IMR-90 (cell line): ENCODE measurements around the gene TBC1D22A. TPM values are rescaled to one million over a fixed set of nuclear protein-coding genes. Genes with fewer than 3 reads are reported as not detected.

Source experiments
- ATAC-seq: fragments of 200-7000 bp; cut with Tn5 transposase; 2 replicates; pipeline ENCODE4 v1.9.1; 2020; ENCODE audit warnings: low read depth, mild to moderate bottlenecking, moderate library complexity
- BruUV-seq: library from RNA; stranded (reverse); fragments of 400-500 nt; replicated peaks from 2 replicates; lab custom pipeline; 2021; lab: Mats Ljungman, UMichigan
- CTCF ChIA-PET: fragments of 300-600 bp; formaldehyde crosslinking; extraction: SDS; loops from one replicate; lab custom pipeline; 2021; ENCODE audit warnings: antibody characterized with exemption; lab: Yijun Ruan, JAX
- POLR2A ChIA-PET: fragments of 300-600 bp; sonication (Branson Sonifier 250); formaldehyde crosslinking; loops from one replicate; lab custom pipeline; 2022; ENCODE audit warnings: antibody characterized with exemption; ENCODE audit not compliant: unreplicated experiment; lab: Charles Lee
- DNase-seq: peaks from one replicate; pipeline ENCODE4 v3.0.0; 2013
- H2AFZ ChIP-seq: replicated peaks from 2 replicates; pipeline ENCODE3; 2013; ENCODE audit warnings: low read length, mild to moderate bottlenecking; ENCODE audit not compliant: poor library complexity
- H2AK5ac ChIP-seq: 2 replicates; pipeline ENCODE4 v1.6.1; 2013; ENCODE audit warnings: low read depth, low read length, inconsistent platforms
- H2AK9ac ChIP-seq: replicated peaks from 2 replicates; pipeline ENCODE3; 2013; ENCODE audit warnings: mild to moderate bottlenecking, low read depth, low read length, moderate library complexity; ENCODE audit not compliant: poor library complexity
- H2BK120ac ChIP-seq: 2 replicates; pipeline ENCODE4 v1.6.1; 2013; ENCODE audit warnings: low read depth, low read length, inconsistent platforms
- H2BK15ac ChIP-seq: 3 replicates; pipeline ENCODE4 v1.6.1; 2013; ENCODE audit warnings: low read depth, low read length, inconsistent platforms
- H2BK20ac ChIP-seq: 2 replicates; pipeline ENCODE4 v1.6.1; 2013; ENCODE audit warnings: low read depth, mild to moderate bottlenecking, inconsistent platforms, low read length, moderate library complexity
- H2BK5ac ChIP-seq: 2 replicates; pipeline ENCODE4 v1.6.1; 2013; ENCODE audit warnings: mild to moderate bottlenecking, low read depth, low read length, inconsistent platforms; ENCODE audit not compliant: poor library complexity, severe bottlenecking
- H3K14ac ChIP-seq: replicated peaks from 2 replicates; pipeline ENCODE4 v1.6.1; 2013; ENCODE audit warnings: low read depth, low read length, inconsistent platforms
- H3K18ac ChIP-seq: 2 replicates; pipeline ENCODE4 v1.6.1; 2013; ENCODE audit warnings: low read depth, low read length, control low read depth
- H3K23ac ChIP-seq: 2 replicates; pipeline ENCODE4 v1.6.1; 2013; ENCODE audit warnings: low read depth, low read length, inconsistent platforms
- H3K27ac ChIP-seq: 2 replicates; pipeline ENCODE4 v1.5.1; 2013; ENCODE audit warnings: mild to moderate bottlenecking, control low read depth, low read length; ENCODE audit not compliant: insufficient read depth
- H3K27me3 ChIP-seq: 2 replicates; pipeline ENCODE4 v1.6.1; 2013; ENCODE audit warnings: low read length; ENCODE audit not compliant: control insufficient read depth, insufficient read depth
- H3K36me3 ChIP-seq: 2 replicates; pipeline ENCODE4 v1.6.1; 2013; ENCODE audit warnings: low read length, mixed read lengths; ENCODE audit not compliant: control insufficient read depth, insufficient read depth
- H3K4ac ChIP-seq: 2 replicates; pipeline ENCODE4 v1.6.1; 2013; ENCODE audit warnings: low read depth, low read length, inconsistent platforms
- H3K4me1 ChIP-seq: 2 replicates; pipeline ENCODE4 v1.6.1; 2013; ENCODE audit warnings: low read length, mixed read lengths; ENCODE audit not compliant: control insufficient read depth, insufficient read depth
- H3K4me2 ChIP-seq: 2 replicates; pipeline ENCODE4 v1.6.1; 2013; ENCODE audit warnings: low read depth, mild to moderate bottlenecking, control low read depth, low read length, moderate library complexity
- H3K4me3 ChIP-seq: 2 replicates; pipeline ENCODE4 v1.5.1; 2013; ENCODE audit warnings: low read depth, mild to moderate bottlenecking, control low read depth, low read length, moderate library complexity; ENCODE audit not compliant: insufficient read depth
- H3K56ac ChIP-seq: 2 replicates; pipeline ENCODE4 v1.6.1; 2013; ENCODE audit warnings: low read length, inconsistent platforms; ENCODE audit not compliant: insufficient read depth; ENCODE audit errors: extremely low read depth
- H3K79me1 ChIP-seq, 2 experiments: 2 replicates each; pipeline ENCODE4 v1.6.1; 2013; ENCODE audit warnings: low read length in 2 of 2, inconsistent platforms in 1 of 2, low read depth in 1 of 2
- H3K9ac ChIP-seq: 2 replicates; pipeline ENCODE4 v1.6.1; 2013; ENCODE audit warnings: low read depth, low read length, control low read depth
- H3K9me1 ChIP-seq: 2 replicates; pipeline ENCODE4 v1.6.1; 2013; ENCODE audit warnings: low read length, inconsistent platforms; ENCODE audit not compliant: insufficient read depth
- H3K9me3 ChIP-seq: 2 replicates; pipeline ENCODE4 v1.6.1; 2013; ENCODE audit warnings: low read length; ENCODE audit not compliant: control insufficient read depth, insufficient read depth
- H4K20me1 ChIP-seq: 2 replicates; pipeline ENCODE4 v1.6.1; 2013; ENCODE audit warnings: low read length, inconsistent platforms; ENCODE audit not compliant: insufficient read depth
- H4K5ac ChIP-seq: 2 replicates; pipeline ENCODE4 v1.6.1; 2013; ENCODE audit warnings: mild to moderate bottlenecking, low read depth, low read length, control low read depth
- H4K8ac ChIP-seq, 2 experiments: 2 replicates each; pipeline ENCODE4 v1.6.1; 2013; ENCODE audit warnings: low read depth in 2 of 2, low read length in 2 of 2, control low read depth in 1 of 2, inconsistent platforms in 1 of 2
- H4K91ac ChIP-seq: 2 replicates; pipeline ENCODE4 v1.6.1; 2013; ENCODE audit warnings: low read depth, low read length, inconsistent platforms; ENCODE audit not compliant: insufficient read depth
- CEBPB ChIP-seq: IDR thresholded peaks from 2 replicates; pipeline ENCODE4 v1.6.1; 2012; ENCODE audit warnings: low read depth, low read length, improper control_type of control experiment
- ELK1 ChIP-seq: fragments of 150-350 bp; IDR thresholded peaks from 2 replicates; pipeline ENCODE4 v1.6.1; 2016; ENCODE audit warnings: low read depth, mild to moderate bottlenecking, low read length, moderate library complexity, borderline replicate concordance
- FOS ChIP-seq: fragments of 150-350 bp; IDR thresholded peaks from 2 replicates; pipeline ENCODE4 v1.6.1; 2016; ENCODE audit warnings: low read depth, low read length
- MAZ ChIP-seq: IDR thresholded peaks from 2 replicates; pipeline ENCODE4 v1.6.1; 2012; ENCODE audit warnings: low read depth, mild to moderate bottlenecking, low read length, improper control_type of control experiment, moderate library complexity, borderline replicate concordance
- MXI1 ChIP-seq: IDR thresholded peaks from 2 replicates; pipeline ENCODE4 v1.6.1; 2012; ENCODE audit warnings: low read depth, mild to moderate bottlenecking, low read length, moderate library complexity, borderline replicate concordance
- POLR2A ChIP-seq: IDR thresholded peaks from 2 replicates; pipeline ENCODE4 v1.6.1; 2012; ENCODE audit warnings: mild to moderate bottlenecking, low read depth, low read length
- RAD21 ChIP-seq: IDR thresholded peaks from 2 replicates; pipeline ENCODE4 v1.6.1; 2012; ENCODE audit warnings: low read length, improper control_type of control experiment
- RCOR1 ChIP-seq: IDR thresholded peaks from 2 replicates; pipeline ENCODE4 v1.6.1; 2012; ENCODE audit warnings: mild to moderate bottlenecking, low read length, improper control_type of control experiment; ENCODE audit not compliant: insufficient replicate concordance
- RFX5 ChIP-seq: IDR thresholded peaks from 2 replicates; pipeline ENCODE4 v1.8.0; 2012; ENCODE audit warnings: low read depth, mild to moderate bottlenecking, low read length, moderate library complexity
- USF2 ChIP-seq: fragments of 150-350 bp; IDR thresholded peaks from 2 replicates; pipeline ENCODE4 v1.6.1; 2017; ENCODE audit warnings: mild to moderate bottlenecking, antibody characterized with exemption, low read length, low read depth
- WGBS, 2 experiments: methylation state at CpG; one replicate each; pipeline versions ENCODE4 v1.1.5 to v1.1.7; 2013; ENCODE audit warnings: missing lambda C conversion rate in 2 of 2; ENCODE audit not compliant: insufficient read length in 1 of 2; ENCODE audit errors: extremely low coverage in 2 of 2; 5-methylcytosine and 5-hydroxymethylcytosine counted together
- dilution Hi-C: fragments of 300-500 bp; cut with HindIII; formaldehyde crosslinking; loops from one replicate; pipeline ENCODE4 v1.14.3; 2018; ENCODE audit warnings: low sequenced_read_pairs; ENCODE audit not compliant: unreplicated experiment
- in situ Hi-C: fragments of 300-500 bp; cut with MboI; formaldehyde crosslinking; loops from 3 replicates; pipeline ENCODE4 v1.14.3; 2019; ENCODE audit warnings: low sequenced_read_pairs, inconsistent platforms, mixed read lengths
- intact Hi-C: fragments of 100-400 bp; cut with micrococcal nuclease; formaldehyde crosslinking; loops from 2 replicates; pipeline ENCODE4 v1.10.0; 2022
- polyA plus RNA-seq, 3 experiments: library from polyadenylated mRNA; depleted of rRNA; stranded (reverse); fragments of >200 nt; gene quantifications; 2 replicates each; pipeline ENCODE4 v1.2.3, GENCODE V29; 2012; ENCODE audit warnings: low replicate concordance in 1 of 3
- total RNA-seq: library from RNA; depleted of rRNA; stranded (reverse); fragments of >200 nt; gene quantifications from 2 replicates; pipeline ENCODE4 v1.2.3, GENCODE V29; 2012

TBC1D22A gene
- total and polyA plus RNA-seq, 2 of the 4 experiments (the other 2 are of a cell fraction) = 9.0 to 16.7 TPM

GRCh38 chr22:46998331-46998730 is 235.9 kb downstream of the TBC1D22A start:
- CTCF ChIA-PET = no interaction called here
- H3K4me1 ChIP-seq = no peaks in the 10 kb centered on the region
- no peak overlapping the region for H2BK120ac ChIP-seq
- no peak overlapping the region for H3K4ac ChIP-seq
- no peaks in the 10 kb centered on the region for H3K9me1 ChIP-seq
- H3K27ac ChIP-seq = no peak overlapping the region
- no peak overlapping the region for H2AK5ac ChIP-seq
- H3K56ac ChIP-seq = no peak overlapping the region
- H2BK15ac ChIP-seq = no peak overlapping the region
- H4K20me1 ChIP-seq = no peaks in the 10 kb centered on the region
- no peak overlapping the region for H2AK9ac ChIP-seq
- dilution Hi-C loops (no loop called here), intact Hi-C loops (no loop called here), in situ Hi-C loops (no loop called here)
- BruUV-seq = no TSS peak
- H3K18ac ChIP-seq = no peak overlapping the region
- H3K23ac ChIP-seq = no peak overlapping the region
- TF ChIP-seq RFX5 = no peak
- TF ChIP-seq USF2 = no peak
- no peak for TF ChIP-seq RAD21
- no peak for TF ChIP-seq POLR2A
- TF ChIP-seq ELK1 = no peak
- no peak for TF ChIP-seq RCOR1
- no peak for TF ChIP-seq MXI1
- TF ChIP-seq FOS = no peak
- no peak for TF ChIP-seq CEBPB
- TF ChIP-seq MAZ = no peak
- no peak overlapping the region for H2AFZ ChIP-seq
- H4K91ac ChIP-seq = no peak overlapping the region
- H3K36me3 ChIP-seq = peaks cover 4% of the 10 kb centered on the region
- H3K79me1 ChIP-seq = peaks cover 3 to 4% of the 10 kb centered on the region in 2 experiments; a peak in 1 of 4 replicates
- ATAC-seq (no peak), DNase-seq (no peak)
- H3K9ac ChIP-seq = no peak overlapping the region
- H3K4me2 ChIP-seq = no peak overlapping the region
- H3K9me3 ChIP-seq = no peaks in the 10 kb centered on the region
- H3K4me3 ChIP-seq = no peak overlapping the region
- H4K8ac ChIP-seq = no peak overlapping the region
- no peak overlapping the region for H4K5ac ChIP-seq
- H3K27me3 ChIP-seq = no peaks in the 10 kb centered on the region
- no peak overlapping the region for H3K14ac ChIP-seq
- POLR2A ChIA-PET = no interaction called here
- 75% methylated on average over 4 of the region's 12 CpGs; no CpG with 5 or more reads in 1 of the 2 experiments for WGBS, 2 experiments
- no peak overlapping the region for H2BK5ac ChIP-seq
- H2BK20ac ChIP-seq = no peak overlapping the region
